A549 (cell line): ENCODE measurements around the gene KPNA3.

Experiments
- EP300 ChIP-seq, 2 experiments: fragments of >200 bp; sonication (Bioruptor Twin); formaldehyde crosslinking; IDR thresholded peaks; 2 replicates in 1 of 2; 3 replicates in 1 of 2; pipeline ENCODE4 v1.6.1; 2016 to 2017
- JUNB ChIP-seq: fragments of >200 bp; sonication (Bioruptor Twin); formaldehyde crosslinking; IDR thresholded peaks from 2 replicates; pipeline ENCODE4 v1.6.1; 2016
- MAFK ChIP-seq: fragments of 450-650 bp; IDR thresholded peaks from 2 replicates; pipeline ENCODE4 v1.6.1; 2014; ENCODE audit not compliant: partially characterized antibody
- MYC ChIP-seq: IDR thresholded peaks from 2 replicates; pipeline ENCODE4 v1.6.1; 2012; ENCODE audit warnings: mild to moderate bottlenecking, inconsistent platforms, low read length, improper control_type of control experiment, borderline replicate concordance
- NPAS2 ChIP-seq: fragments of 250-450 bp; sonication (Bioruptor Pico); IDR thresholded peaks from 2 replicates; pipeline ENCODE4 v1.8.0; 2022; ENCODE audit warnings: mild to moderate bottlenecking, moderate library complexity, borderline replicate concordance
- POLR2A ChIP-seq: IDR thresholded peaks from 2 replicates; pipeline ENCODE4 v1.6.1; 2012; ENCODE audit warnings: mild to moderate bottlenecking, low read length
- POLR2AphosphoS2 ChIP-seq: conservative IDR thresholded peaks from 2 replicates; pipeline ENCODE4 v1.6.1; 2012; ENCODE audit warnings: low read length, improper control_type of control experiment, inconsistent platforms
- ZFP36 ChIP-seq: fragments of 450-650 bp; IDR thresholded peaks from 2 replicates; pipeline ENCODE4 v1.6.1; 2014; ENCODE audit warnings: borderline replicate concordance; ENCODE audit not compliant: partially characterized antibody
- TF ChIP-seq, protein P1 (sequence below): fragments of >200 bp; sonication (Bioruptor Twin); formaldehyde crosslinking; IDR thresholded peaks from 3 replicates; pipeline ENCODE4 v1.5.1; 2016
- TF ChIP-seq, protein P2 (sequence below): fragments of 450-650 bp; IDR thresholded peaks from 2 replicates; pipeline ENCODE4 v1.6.1; 2014; ENCODE audit warnings: antibody characterized with exemption

DNA sequence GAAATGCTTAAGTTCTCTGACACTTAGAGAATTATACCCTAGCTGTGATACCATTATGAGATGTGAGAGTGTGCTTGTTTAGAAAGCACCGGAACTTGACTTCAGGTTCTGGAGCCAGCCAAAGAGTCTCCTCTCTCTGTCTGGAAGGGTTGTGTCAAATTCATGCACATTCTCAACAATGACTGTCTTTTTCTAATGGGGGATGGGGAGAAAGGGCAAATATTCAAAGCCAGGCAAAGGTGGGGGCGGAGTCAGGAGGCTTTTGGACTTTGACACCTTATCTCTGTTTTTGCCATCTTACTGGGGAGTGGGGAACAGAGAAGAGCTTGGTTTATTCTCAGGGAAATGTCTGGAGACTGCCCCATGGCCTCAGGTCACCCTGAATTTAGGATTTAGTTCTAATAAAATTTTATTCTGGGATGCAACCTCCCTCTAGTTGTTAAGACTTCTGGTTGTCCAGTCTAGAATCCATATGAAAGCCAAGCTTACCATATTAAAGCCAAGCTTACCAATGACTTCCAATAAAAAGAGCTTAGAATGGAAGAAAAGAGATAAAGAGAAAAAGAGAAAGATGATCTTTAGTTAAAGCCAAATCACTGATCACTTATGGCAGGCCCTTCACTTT is 28.2 kb upstream of the KPNA3 start:
- TF ChIP-seq NPAS2 (CRISPR knock-in tag), result no peak
- TF ChIP-seq, protein P1, sequence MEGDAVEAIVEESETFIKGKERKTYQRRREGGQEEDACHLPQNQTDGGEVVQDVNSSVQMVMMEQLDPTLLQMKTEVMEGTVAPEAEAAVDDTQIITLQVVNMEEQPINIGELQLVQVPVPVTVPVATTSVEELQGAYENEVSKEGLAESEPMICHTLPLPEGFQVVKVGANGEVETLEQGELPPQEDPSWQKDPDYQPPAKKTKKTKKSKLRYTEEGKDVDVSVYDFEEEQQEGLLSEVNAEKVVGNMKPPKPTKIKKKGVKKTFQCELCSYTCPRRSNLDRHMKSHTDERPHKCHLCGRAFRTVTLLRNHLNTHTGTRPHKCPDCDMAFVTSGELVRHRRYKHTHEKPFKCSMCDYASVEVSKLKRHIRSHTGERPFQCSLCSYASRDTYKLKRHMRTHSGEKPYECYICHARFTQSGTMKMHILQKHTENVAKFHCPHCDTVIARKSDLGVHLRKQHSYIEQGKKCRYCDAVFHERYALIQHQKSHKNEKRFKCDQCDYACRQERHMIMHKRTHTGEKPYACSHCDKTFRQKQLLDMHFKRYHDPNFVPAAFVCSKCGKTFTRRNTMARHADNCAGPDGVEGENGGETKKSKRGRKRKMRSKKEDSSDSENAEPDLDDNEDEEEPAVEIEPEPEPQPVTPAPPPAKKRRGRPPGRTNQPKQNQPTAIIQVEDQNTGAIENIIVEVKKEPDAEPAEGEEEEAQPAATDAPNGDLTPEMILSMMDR, result no peak
- TF ChIP-seq MYC, result no peak
- TF ChIP-seq, protein P2, sequence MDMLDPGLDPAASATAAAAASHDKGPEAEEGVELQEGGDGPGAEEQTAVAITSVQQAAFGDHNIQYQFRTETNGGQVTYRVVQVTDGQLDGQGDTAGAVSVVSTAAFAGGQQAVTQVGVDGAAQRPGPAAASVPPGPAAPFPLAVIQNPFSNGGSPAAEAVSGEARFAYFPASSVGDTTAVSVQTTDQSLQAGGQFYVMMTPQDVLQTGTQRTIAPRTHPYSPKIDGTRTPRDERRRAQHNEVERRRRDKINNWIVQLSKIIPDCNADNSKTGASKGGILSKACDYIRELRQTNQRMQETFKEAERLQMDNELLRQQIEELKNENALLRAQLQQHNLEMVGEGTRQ, result no peak
- no peak for TF ChIP-seq POLR2AphosphoS2
- no peak for TF ChIP-seq EP300 (IDR thresholded peaks at IDR 0.05)
- no peak for TF ChIP-seq POLR2A
- no peak for TF ChIP-seq MAFK
- no peak for TF ChIP-seq JUNB
- no peak for TF ChIP-seq ZFP36
